ENCODE data around the gene PDE4B. TPM values are rescaled to one million over a fixed set of nuclear protein-coding genes. Genes with fewer than 3 reads are reported as not detected.
"Not testable (repeated sequence)": the region's sequence is repeated elsewhere in the genome, so short reads cannot be mapped to it uniquely, and the experiment has no call there.

Gene PDE4B
- polyA plus RNA-seq, 1 donor from 2014 or later: 135 TPM

DNA sequence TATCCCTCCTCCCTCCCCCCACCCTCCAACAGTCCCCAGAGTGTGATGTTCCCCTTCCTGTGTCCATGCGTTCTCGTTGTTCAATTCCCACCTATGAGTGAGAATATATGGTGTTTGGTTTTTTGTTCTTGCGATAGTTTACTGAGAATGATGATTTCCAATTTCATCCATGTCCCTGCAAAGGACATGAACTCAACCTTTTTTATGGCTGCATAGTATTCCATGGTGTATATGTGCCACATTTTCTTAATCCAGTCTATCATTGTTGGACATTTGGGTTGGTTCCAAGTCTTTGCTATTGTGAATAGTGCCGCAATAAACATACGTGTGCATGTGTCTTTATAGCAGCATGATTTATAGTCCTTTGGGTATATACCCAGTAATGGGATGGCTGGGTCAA, 311.4 kb downstream of the PDE4B start:
- H3K9me2 ChIP-seq (ENCODE audit: insufficient read depth, low read length); H3K36me3 ChIP-seq (ENCODE audit: insufficient read depth, low read length); H3K9ac ChIP-seq (ENCODE audit: low read length); H4K20me1 ChIP-seq (ENCODE audit: insufficient read depth); H3K4me3 ChIP-seq (ENCODE audit: low read length); H3F3A ChIP-seq (ENCODE audit: insufficient read depth, low read length, poor library complexity, severe bottlenecking); H3K79me2 ChIP-seq (replicated peaks; ENCODE audit: insufficient read depth, low read length); H3K27me3 ChIP-seq (ENCODE audit: insufficient read depth, low read depth, low read length); H3K27ac ChIP-seq (ENCODE audit: low read length); H3K4me2 ChIP-seq (ENCODE audit: low read length); H3K9me3 ChIP-seq (ENCODE audit: low read length); H2AFZ ChIP-seq (ENCODE audit: low read depth, low read length): not testable (repeated sequence)

DNA sequence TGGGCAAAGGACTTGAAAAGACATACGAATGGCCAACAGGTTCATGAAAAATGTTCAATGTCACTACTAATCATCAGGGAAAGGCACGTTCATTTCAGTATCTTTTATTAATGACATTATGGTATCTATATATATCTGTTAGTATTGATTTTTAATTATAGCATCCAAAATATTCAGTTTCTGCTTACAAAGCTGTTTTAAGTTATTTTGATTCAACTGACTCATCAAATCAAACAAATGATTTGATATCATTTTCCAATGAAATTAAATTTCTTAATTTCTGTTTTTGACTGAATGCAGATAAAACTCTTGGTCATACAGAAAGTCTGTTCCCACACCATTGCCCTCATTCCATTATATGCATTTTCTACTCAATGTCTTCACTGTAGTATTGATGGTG, 315.9 kb downstream of the PDE4B start:
- Histone ChIP-seq H3K9me3 (ENCODE audit: low read length) (no peaks in the 10 kb centered on the region), H3K9me2 (ENCODE audit: insufficient read depth, low read length) (no peaks in the 10 kb centered on the region), H3K36me3 (ENCODE audit: insufficient read depth, low read length) (no peaks in the 10 kb centered on the region), H2AFZ (ENCODE audit: low read depth, low read length) (no peak overlapping the region), H4K20me1 (ENCODE audit: insufficient read depth) (no peaks in the 10 kb centered on the region), H3F3A (ENCODE audit: insufficient read depth, low read length, poor library complexity, severe bottlenecking) (no peaks in the 10 kb centered on the region), H3K4me2 (ENCODE audit: low read length) (no peak overlapping the region), H3K79me2 (replicated peaks; ENCODE audit: insufficient read depth, low read length) (no peaks in the 10 kb centered on the region), H3K27ac (ENCODE audit: low read length) (no peak overlapping the region), H3K9ac (ENCODE audit: low read length) (no peak overlapping the region), H3K4me3 (ENCODE audit: low read length) (no peak overlapping the region), H3K27me3 (ENCODE audit: insufficient read depth, low read depth, low read length) (no peaks in the 10 kb centered on the region)
- TF ChIP-seq TAF1 (IDR thresholded peaks at IDR 0.05; ENCODE audit: low read depth) (no peak), SMC3 (conservative IDR thresholded peaks at IDR 0.05; ENCODE audit: poor library complexity) (no peak), EZH2 (IDR thresholded peaks at IDR 0.05; ENCODE audit: borderline replicate concordance, insufficient read depth, low read length, poor library complexity, severe bottlenecking) (no peak), MXI1 (conservative IDR thresholded peaks at IDR 0.05; ENCODE audit: poor library complexity, severe bottlenecking) (no peak), EP300 (conservative IDR thresholded peaks at IDR 0.05; ENCODE audit: poor library complexity, severe bottlenecking) (no peak), RAD21 (conservative IDR thresholded peaks at IDR 0.05) (no peak), POLR2AphosphoS5 (IDR thresholded peaks at IDR 0.05) (no peak)
- TF ChIP-seq, protein P1, sequence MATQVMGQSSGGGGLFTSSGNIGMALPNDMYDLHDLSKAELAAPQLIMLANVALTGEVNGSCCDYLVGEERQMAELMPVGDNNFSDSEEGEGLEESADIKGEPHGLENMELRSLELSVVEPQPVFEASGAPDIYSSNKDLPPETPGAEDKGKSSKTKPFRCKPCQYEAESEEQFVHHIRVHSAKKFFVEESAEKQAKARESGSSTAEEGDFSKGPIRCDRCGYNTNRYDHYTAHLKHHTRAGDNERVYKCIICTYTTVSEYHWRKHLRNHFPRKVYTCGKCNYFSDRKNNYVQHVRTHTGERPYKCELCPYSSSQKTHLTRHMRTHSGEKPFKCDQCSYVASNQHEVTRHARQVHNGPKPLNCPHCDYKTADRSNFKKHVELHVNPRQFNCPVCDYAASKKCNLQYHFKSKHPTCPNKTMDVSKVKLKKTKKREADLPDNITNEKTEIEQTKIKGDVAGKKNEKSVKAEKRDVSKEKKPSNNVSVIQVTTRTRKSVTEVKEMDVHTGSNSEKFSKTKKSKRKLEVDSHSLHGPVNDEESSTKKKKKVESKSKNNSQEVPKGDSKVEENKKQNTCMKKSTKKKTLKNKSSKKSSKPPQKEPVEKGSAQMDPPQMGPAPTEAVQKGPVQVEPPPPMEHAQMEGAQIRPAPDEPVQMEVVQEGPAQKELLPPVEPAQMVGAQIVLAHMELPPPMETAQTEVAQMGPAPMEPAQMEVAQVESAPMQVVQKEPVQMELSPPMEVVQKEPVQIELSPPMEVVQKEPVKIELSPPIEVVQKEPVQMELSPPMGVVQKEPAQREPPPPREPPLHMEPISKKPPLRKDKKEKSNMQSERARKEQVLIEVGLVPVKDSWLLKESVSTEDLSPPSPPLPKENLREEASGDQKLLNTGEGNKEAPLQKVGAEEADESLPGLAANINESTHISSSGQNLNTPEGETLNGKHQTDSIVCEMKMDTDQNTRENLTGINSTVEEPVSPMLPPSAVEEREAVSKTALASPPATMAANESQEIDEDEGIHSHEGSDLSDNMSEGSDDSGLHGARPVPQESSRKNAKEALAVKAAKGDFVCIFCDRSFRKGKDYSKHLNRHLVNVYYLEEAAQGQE (IDR thresholded peaks at IDR 0.05; ENCODE audit: borderline replicate concordance): no peak
- TF ChIP-seq, protein P2, sequence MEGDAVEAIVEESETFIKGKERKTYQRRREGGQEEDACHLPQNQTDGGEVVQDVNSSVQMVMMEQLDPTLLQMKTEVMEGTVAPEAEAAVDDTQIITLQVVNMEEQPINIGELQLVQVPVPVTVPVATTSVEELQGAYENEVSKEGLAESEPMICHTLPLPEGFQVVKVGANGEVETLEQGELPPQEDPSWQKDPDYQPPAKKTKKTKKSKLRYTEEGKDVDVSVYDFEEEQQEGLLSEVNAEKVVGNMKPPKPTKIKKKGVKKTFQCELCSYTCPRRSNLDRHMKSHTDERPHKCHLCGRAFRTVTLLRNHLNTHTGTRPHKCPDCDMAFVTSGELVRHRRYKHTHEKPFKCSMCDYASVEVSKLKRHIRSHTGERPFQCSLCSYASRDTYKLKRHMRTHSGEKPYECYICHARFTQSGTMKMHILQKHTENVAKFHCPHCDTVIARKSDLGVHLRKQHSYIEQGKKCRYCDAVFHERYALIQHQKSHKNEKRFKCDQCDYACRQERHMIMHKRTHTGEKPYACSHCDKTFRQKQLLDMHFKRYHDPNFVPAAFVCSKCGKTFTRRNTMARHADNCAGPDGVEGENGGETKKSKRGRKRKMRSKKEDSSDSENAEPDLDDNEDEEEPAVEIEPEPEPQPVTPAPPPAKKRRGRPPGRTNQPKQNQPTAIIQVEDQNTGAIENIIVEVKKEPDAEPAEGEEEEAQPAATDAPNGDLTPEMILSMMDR (IDR thresholded peaks at IDR 0.05; ENCODE audit: poor library complexity, severe bottlenecking): no peak

Measured in neural cell (in vitro differentiated cells).